ENCODE results near the gene GRB14.

DNA sequence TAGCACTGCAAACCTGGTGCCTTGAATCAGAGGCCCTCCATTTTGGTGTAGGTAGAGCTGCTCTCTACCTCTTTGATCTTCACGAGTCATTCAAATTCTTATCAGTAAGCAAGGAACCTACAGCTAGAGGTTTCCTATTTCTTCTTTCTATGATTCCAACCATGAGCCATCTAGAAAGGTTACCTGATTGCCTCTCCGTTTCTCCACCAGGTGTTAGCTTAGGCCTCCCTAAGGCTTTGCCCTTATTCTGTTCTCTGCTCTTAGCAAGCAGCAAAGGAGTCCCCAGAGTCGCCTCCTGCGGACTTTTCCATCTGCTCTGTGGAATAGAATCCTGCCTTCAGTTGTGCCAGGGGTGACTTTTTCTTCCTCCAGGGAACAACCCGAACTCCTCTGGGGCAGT is 173.6 kb downstream of the GRB14 start:
- TF ChIP-seq, protein P1, sequence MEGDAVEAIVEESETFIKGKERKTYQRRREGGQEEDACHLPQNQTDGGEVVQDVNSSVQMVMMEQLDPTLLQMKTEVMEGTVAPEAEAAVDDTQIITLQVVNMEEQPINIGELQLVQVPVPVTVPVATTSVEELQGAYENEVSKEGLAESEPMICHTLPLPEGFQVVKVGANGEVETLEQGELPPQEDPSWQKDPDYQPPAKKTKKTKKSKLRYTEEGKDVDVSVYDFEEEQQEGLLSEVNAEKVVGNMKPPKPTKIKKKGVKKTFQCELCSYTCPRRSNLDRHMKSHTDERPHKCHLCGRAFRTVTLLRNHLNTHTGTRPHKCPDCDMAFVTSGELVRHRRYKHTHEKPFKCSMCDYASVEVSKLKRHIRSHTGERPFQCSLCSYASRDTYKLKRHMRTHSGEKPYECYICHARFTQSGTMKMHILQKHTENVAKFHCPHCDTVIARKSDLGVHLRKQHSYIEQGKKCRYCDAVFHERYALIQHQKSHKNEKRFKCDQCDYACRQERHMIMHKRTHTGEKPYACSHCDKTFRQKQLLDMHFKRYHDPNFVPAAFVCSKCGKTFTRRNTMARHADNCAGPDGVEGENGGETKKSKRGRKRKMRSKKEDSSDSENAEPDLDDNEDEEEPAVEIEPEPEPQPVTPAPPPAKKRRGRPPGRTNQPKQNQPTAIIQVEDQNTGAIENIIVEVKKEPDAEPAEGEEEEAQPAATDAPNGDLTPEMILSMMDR (IDR thresholded peaks at IDR 0.05): no peak
- no peak for TF ChIP-seq POLR2AphosphoS5 (IDR thresholded peaks at IDR 0.05; ENCODE audit: low read depth, low read length)

Data from Panc1 (cell line).